GM12864 (cell line): ENCODE data around the gene KANK3.
A peak's percentile ranks its signal among the peaks of the same experiment; 100 is the strongest.

Source experiments
- DNase-seq: peaks from one replicate; pipeline ENCODE4 v3.0.0-alpha.2; 2011; ENCODE audit warnings: low read depth
- H3K4me3 ChIP-seq: 2 replicates; pipeline ENCODE4 v1.5.1; 2011; ENCODE audit warnings: mild to moderate bottlenecking, low read depth, low read length, control low read depth
- TF ChIP-seq, protein P1 (sequence below): IDR thresholded peaks from 2 replicates; pipeline ENCODE4 v1.5.1; 2011; ENCODE audit warnings: low read depth, mild to moderate bottlenecking, moderate library complexity, low read length, control low read depth, inconsistent platforms; ENCODE audit errors: missing control alignments

KANK3 gene

GRCh38 chr19:8342684-8343482 is at the start of gene KANK3:
TSS of gene KANK3 (minus strand) at chr19:8343262. CDS start at chr19:8337828, 5,434 bp downstream.
- DNase-seq: peak; percentile 89
- TF ChIP-seq, protein P1, sequence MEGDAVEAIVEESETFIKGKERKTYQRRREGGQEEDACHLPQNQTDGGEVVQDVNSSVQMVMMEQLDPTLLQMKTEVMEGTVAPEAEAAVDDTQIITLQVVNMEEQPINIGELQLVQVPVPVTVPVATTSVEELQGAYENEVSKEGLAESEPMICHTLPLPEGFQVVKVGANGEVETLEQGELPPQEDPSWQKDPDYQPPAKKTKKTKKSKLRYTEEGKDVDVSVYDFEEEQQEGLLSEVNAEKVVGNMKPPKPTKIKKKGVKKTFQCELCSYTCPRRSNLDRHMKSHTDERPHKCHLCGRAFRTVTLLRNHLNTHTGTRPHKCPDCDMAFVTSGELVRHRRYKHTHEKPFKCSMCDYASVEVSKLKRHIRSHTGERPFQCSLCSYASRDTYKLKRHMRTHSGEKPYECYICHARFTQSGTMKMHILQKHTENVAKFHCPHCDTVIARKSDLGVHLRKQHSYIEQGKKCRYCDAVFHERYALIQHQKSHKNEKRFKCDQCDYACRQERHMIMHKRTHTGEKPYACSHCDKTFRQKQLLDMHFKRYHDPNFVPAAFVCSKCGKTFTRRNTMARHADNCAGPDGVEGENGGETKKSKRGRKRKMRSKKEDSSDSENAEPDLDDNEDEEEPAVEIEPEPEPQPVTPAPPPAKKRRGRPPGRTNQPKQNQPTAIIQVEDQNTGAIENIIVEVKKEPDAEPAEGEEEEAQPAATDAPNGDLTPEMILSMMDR: no peak
- peak within 1 kb of the TSS; percentile 50 for H3K4me3 ChIP-seq

- H3K4me3 ChIP-seq: no peak overlapping the region
- TF ChIP-seq, protein P1: no peak
- DNase-seq: no peak
These were observed 49.0 kb upstream of the KANK3 start for GRCh38 chr19:8392017-8392591.

GRCh38 chr19:8391198-8392016 is 48.3 kb upstream of the KANK3 start:
- DNase-seq: no peak

DNA sequence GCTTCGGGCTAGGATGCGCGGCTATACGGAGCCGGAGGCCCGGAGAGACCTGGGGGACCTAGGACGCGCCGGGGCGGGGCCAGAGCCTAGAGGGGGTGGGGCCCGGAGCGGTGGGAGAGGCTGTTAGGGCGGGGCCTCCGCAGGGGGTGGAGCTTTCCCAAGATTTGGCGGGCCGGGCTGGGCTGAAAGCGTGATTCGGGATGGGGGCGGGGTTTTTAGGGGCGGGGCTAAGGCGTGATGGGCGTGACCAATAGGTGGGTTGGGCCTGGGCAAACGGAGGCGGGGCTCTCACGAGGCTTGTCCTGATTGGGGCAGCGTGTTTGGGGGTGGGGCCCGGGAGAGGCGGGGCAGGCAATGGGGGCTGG is 47.5 kb upstream of the KANK3 start:
- TF ChIP-seq, protein P1: no peak
- H3K4me3 ChIP-seq: peak overlapping the region; percentile 90
- peak; percentile 53 for DNase-seq

More at GRCh38 chr19:8391198-8392016, 48.3 kb upstream of the KANK3 start:
- TF ChIP-seq, protein P1: no peak
- H3K4me3 ChIP-seq: peak overlapping the region; percentile 25

DNA sequence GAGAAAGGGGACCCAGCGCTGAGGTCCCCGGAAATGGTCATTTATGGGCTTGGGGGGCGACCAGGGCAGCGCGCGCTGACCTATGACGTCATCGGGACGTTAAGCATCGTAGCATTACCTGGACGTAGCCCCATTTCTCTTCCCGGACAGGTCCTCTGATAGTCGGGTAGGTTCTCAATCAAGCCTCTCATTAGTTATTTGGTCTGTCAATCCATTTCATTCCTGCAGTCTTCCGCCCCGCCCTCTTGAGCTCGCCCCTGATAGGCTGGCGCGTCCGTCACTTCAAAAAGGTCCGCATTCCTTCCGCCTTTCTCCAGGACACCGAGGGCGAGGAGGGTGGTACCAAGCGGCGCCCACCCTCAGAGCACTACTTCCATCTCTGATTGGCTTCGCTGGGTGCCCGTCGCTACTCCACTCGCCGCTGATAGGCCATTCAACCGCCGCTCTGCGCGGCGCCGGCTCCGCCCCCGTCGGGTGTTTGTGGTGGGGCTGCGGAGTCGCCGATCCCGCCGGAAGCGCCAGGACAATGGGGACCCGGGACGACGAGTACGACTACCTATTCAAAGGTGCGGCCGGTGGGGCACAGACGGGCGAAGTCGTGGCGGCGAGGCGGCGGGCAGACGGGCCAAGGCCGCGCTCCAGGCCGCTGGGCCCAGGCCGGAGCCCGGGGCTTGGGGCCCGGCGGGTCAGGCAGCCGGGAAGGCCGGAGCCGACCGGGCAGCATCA is 47.0 kb upstream of the KANK3 start, which contains the start of gene RAB11B:
RAB11B (plus strand) TSS at position 470 of the 726 bp plus-strand sequence; CDS start at position 527, 57 bp downstream.
- TF ChIP-seq, protein P1: no peak
- H3K4me3 ChIP-seq: peak within 1 kb of the TSS; percentile 90
- peak; percentile 100 for DNase-seq

DNA sequence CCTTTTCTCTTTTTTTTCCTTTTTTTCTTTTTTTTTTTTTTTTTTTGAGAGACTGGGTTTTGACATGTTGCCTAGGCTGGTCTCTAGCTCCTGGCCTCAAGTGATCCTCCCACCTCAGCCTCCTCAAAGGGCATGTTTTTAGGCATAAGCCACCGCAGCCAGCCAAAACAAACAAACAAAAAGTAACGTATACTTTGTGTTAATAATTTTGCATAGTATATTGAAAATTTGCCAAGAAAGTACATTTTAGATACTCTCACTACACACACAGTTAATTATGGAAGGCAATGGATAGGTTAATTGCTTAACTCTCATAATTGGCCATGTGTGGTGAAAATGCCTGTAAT is 45.5 kb upstream of the KANK3 start:
- no peak overlapping the region for H3K4me3 ChIP-seq
- no peak for DNase-seq
- TF ChIP-seq, protein P1: no peak
